K562 (cell line): ENCODE data around the gene MBOAT1. TPM values are rescaled to one million over a fixed set of nuclear protein-coding genes. Genes with fewer than 3 reads are reported as not detected.

Experiments used
- ATAC-seq: fragments of 200-7000 bp; cut with Tn5 transposase; 3 replicates; pipeline ENCODE4 v1.9.1; 2020; ENCODE audit warnings: moderate library complexity
- BruUV-seq: library from RNA; stranded (reverse); fragments of 400-500 nt; replicated peaks from 2 replicates; lab custom pipeline; 2021; lab: Mats Ljungman, UMichigan
- CTCF ChIA-PET: fragments of 300-600 bp; formaldehyde crosslinking; extraction: SDS; loops from one replicate; lab custom pipeline; 2021; ENCODE audit warnings: low intra/inter-chr PET ratio; lab: Yijun Ruan, JAX
- POLR2A ChIA-PET: fragments of 300-600, 350-650 bp; sonication (Branson Sonifier 250); formaldehyde crosslinking; extraction: SDS; loops from one replicate; lab custom pipeline; 2021; ENCODE audit warnings: antibody characterized with exemption, inconsistent platforms; lab: Yijun Ruan, JAX
- DNase-seq, 4 experiments: peaks; one replicate each; pipeline versions ENCODE4 v3.0.0 to v3.0.0-alpha.2; 2011 to 2018; ENCODE audit warnings: low spot score in 3 of 4, mixed read lengths in 3 of 4; ENCODE audit errors: extremely low read depth in 1 of 4
- FAIRE-seq: peaks from 2 replicates; lab custom pipeline; 2011; peaks lifted over from hg19 to GRCh38; lab: Jason Lieb, UNC
- H2AFZ ChIP-seq: 2 replicates; pipeline ENCODE4 v1.6.0; 2011; ENCODE audit warnings: low read depth, low read length, control low read depth, inconsistent platforms
- H3K27ac ChIP-seq: fragments of 200-600 bp; 3 replicates; pipeline ENCODE4 v1.8.0; 2011; ENCODE audit warnings: low read depth, mild to moderate bottlenecking, control low read depth, inconsistent platforms, low read length, moderate library complexity, mixed read lengths; ENCODE audit errors: extremely low read depth
- H3K27me3 ChIP-seq, 2 experiments: fragments of 300-600 bp in 1 of 2; 2 replicates in 1 of 2; 3 replicates in 1 of 2; pipeline versions ENCODE4 v1.6.0 to v1.8.0; 2011; ENCODE audit warnings: inconsistent platforms in 2 of 2, low read length in 2 of 2, mild to moderate bottlenecking in 1 of 2, mixed read lengths in 1 of 2, moderate library complexity in 1 of 2; ENCODE audit not compliant: control insufficient read depth in 2 of 2, insufficient read depth in 2 of 2
- H3K36me3 ChIP-seq: fragments of 300-600 bp; 3 replicates; pipeline ENCODE4 v1.8.0; 2011; ENCODE audit warnings: mild to moderate bottlenecking, low read length, inconsistent platforms; ENCODE audit not compliant: control insufficient read depth, insufficient read depth
- H3K4me1 ChIP-seq, 2 experiments: fragments of 200-600 bp in 1 of 2; replicated peaks in 1 of 2; 2 replicates in 1 of 2; 3 replicates in 1 of 2; pipeline versions ENCODE4 v1.5.1 to v1.8.0; 2011; ENCODE audit warnings: inconsistent platforms in 2 of 2, low read length in 2 of 2, mild to moderate bottlenecking in 1 of 2, mixed read lengths in 1 of 2, moderate library complexity in 1 of 2; ENCODE audit not compliant: control insufficient read depth in 2 of 2, insufficient read depth in 2 of 2
- H3K4me2 ChIP-seq: 2 replicates; pipeline ENCODE4 v1.6.1; 2011; ENCODE audit warnings: low read length, control low read depth, inconsistent platforms, mixed read lengths; ENCODE audit not compliant: insufficient read depth
- H3K4me3 ChIP-seq: fragments of 200-600 bp; sonication (generic), shearing (Covaris generic); 2 replicates; pipeline ENCODE4 v1.5.1; 2016; ENCODE audit warnings: control low read depth, inconsistent platforms
- H3K79me2 ChIP-seq: fragments of 200-600 bp; 3 replicates; pipeline ENCODE4 v1.8.0; 2011; ENCODE audit warnings: low read length, inconsistent platforms; ENCODE audit not compliant: control insufficient read depth, insufficient read depth
- H3K9ac ChIP-seq, 2 experiments: 2 replicates each; pipeline versions ENCODE4 v1.6.0 to v1.6.1; 2011; ENCODE audit warnings: low read depth in 2 of 2, low read length in 2 of 2, control low read depth in 1 of 2, inconsistent platforms in 1 of 2, mild to moderate bottlenecking in 1 of 2, mixed read lengths in 1 of 2; ENCODE audit not compliant: insufficient read depth in 1 of 2
- H3K9me1 ChIP-seq: one replicate; pipeline ENCODE4 v1.6.0; 2011; ENCODE audit warnings: inconsistent platforms, mild to moderate bottlenecking, low read length, moderate library complexity; ENCODE audit not compliant: control insufficient read depth, insufficient read depth
- H3K9me3 ChIP-seq: replicated peaks from 2 replicates; pipeline ENCODE4 v1.5.1; 2011; ENCODE audit warnings: low read depth, low read length, inconsistent platforms; ENCODE audit not compliant: control insufficient read depth, insufficient read depth
- H4K20me1 ChIP-seq: replicated peaks from 2 replicates; pipeline ENCODE4 v1.6.1; 2011; ENCODE audit warnings: low read length, inconsistent platforms, mixed read lengths; ENCODE audit not compliant: control insufficient read depth, insufficient read depth
- CXXC5 ChIP-seq: fragments of 250-450 bp; sonication (Bioruptor Pico); IDR thresholded peaks from 2 replicates; pipeline ENCODE4 v1.8.0; 2022; ENCODE audit warnings: inconsistent platforms, mild to moderate bottlenecking, moderate library complexity
- ETS2 ChIP-seq: IDR thresholded peaks from 2 replicates; pipeline ENCODE4 v1.6.1; 2016; ENCODE audit warnings: borderline replicate concordance, missing genetic modification characterization, mild to moderate bottlenecking, moderate library complexity, missing compliant biosample characterization; ENCODE audit not compliant: poor library complexity, severe bottlenecking
- FOXK2 ChIP-seq, 2 experiments: fragments of 450-650 bp; IDR thresholded peaks in 1 of 2; conservative IDR thresholded peaks in 1 of 2; 2 replicates each; pipeline ENCODE4 v1.6.1; 2016; ENCODE audit warnings: low read depth in 2 of 2, mild to moderate bottlenecking in 1 of 2
- GTF2F1 ChIP-seq: IDR thresholded peaks from 2 replicates; pipeline ENCODE4 v1.6.1; 2011; ENCODE audit warnings: low read depth, low read length, improper control_type of control experiment
- HOMEZ ChIP-seq: fragments of 250-450 bp; sonication (Bioruptor Pico); IDR thresholded peaks from 2 replicates; pipeline ENCODE4 v1.4.0; 2020; ENCODE audit warnings: mild to moderate bottlenecking, moderate library complexity
- POLR2AphosphoS5 ChIP-seq: IDR thresholded peaks from 2 replicates; pipeline ENCODE4 v1.6.1; 2011; ENCODE audit warnings: mild to moderate bottlenecking, low read depth, low read length, moderate library complexity; ENCODE audit not compliant: control insufficient read depth, insufficient read depth
- TAF7 ChIP-seq: fragments of 450-650 bp; IDR thresholded peaks from 2 replicates; pipeline ENCODE4 v1.6.1; 2016; ENCODE audit warnings: missing genetic modification characterization, missing compliant biosample characterization
- TSC22D4 ChIP-seq: fragments of 450-650 bp; IDR thresholded peaks from 2 replicates; pipeline ENCODE4 v1.6.1; 2016; ENCODE audit warnings: missing genetic modification characterization, missing biosample characterization, control low read depth
- ZNF551 ChIP-seq: fragments of 250-450 bp; sonication (Bioruptor Pico); IDR thresholded peaks from 2 replicates; pipeline ENCODE4 v1.5.0; 2021; ENCODE audit warnings: mild to moderate bottlenecking, moderate library complexity
- ZNF695 ChIP-seq: fragments of 450-650 bp; formaldehyde crosslinking; IDR thresholded peaks from 2 replicates; pipeline ENCODE4 v1.4.0; 2020; ENCODE audit warnings: mild to moderate bottlenecking, moderate library complexity
- ZZZ3 ChIP-seq: fragments of 450-650 bp; IDR thresholded peaks from 2 replicates; pipeline ENCODE4 v1.6.1; 2016; ENCODE audit warnings: antibody characterized with exemption, mild to moderate bottlenecking, moderate library complexity
- WGBS: fragments of 100-300 bp; shearing (Covaris generic); methylation state at CpG from one replicate; pipeline ENCODE4 v1.1.6; 2016; ENCODE audit warnings: low coverage, mixed read lengths; ENCODE audit not compliant: insufficient coverage; ENCODE audit errors: missing lambda C conversion rate; 5-methylcytosine and 5-hydroxymethylcytosine counted together
- in situ Hi-C: fragments of 300-500 bp; cut with MboI; formaldehyde crosslinking; loops from 4 replicates; pipeline ENCODE4 v1.15.0; 2018; ENCODE audit warnings: inconsistent platforms, mixed read lengths
- intact Hi-C: fragments of 100-400 bp; cut with micrococcal nuclease; formaldehyde crosslinking; loops from 2 replicates; pipeline ENCODE4 v1.14.2; 2022
- polyA plus RNA-seq, 8 experiments: library from polyadenylated mRNA; depleted of rRNA in 4 of 8; stranded (reverse) in 5 of 8; unstranded in 3 of 8; fragments of >200 nt; fragmentation: Nextera tagmentation in 2 of 8; fragmentation: Illumina TruSeq in 1 of 8; extraction: Ambion mirVana in 2 of 8; extraction: Trizol in 1 of 8; gene quantifications; 2 replicates each; pipeline versions ENCODE4 v1.2.1 to v1.2.3, GENCODE V29; 2011 to 2014; ENCODE audit warnings: inconsistent platforms in 1 of 8, missing spikeins in 1 of 8
- total RNA-seq, 7 experiments: library from RNA; depleted of rRNA in 6 of 7; stranded (reverse); fragments of >200 nt in 6 of 7; fragmentation: Illumina TruSeq in 2 of 7; extraction: Trizol in 2 of 7; gene quantifications; 2 replicates each; pipeline versions ENCODE4 v1.2.1 to v1.2.3, GENCODE V29; 2011 to 2021; ENCODE audit warnings: low replicate concordance in 1 of 7
- TF ChIP-seq, protein P1 (sequence below): fragments of 150-350 bp; IDR thresholded peaks from 2 replicates; pipeline ENCODE4 v1.6.1; 2014; ENCODE audit warnings: low read depth, mild to moderate bottlenecking, low read length, borderline replicate concordance
- TF ChIP-seq, protein P2 (sequence below), 2 experiments: fragments of 450-650 bp; IDR thresholded peaks; 2 replicates each; pipeline ENCODE4 v1.6.1; 2018; ENCODE audit warnings: mild to moderate bottlenecking in 2 of 2, low read depth in 1 of 2; ENCODE audit not compliant: partially characterized antibody in 2 of 2

The MBOAT1 gene
- total and polyA plus RNA-seq, 9 of the 15 experiments (the other 6 are each of a cell fraction or from before 2014, with no cell fraction given), result 0.13 to 16.5 (median 10.3) TPM

GRCh38 chr6:20061952-20062351, 150.3 kb downstream of the MBOAT1 start:
- in situ Hi-C loops, result no loop called here
- H2AFZ ChIP-seq, result no peak overlapping the region
- no peaks in the 10 kb centered on the region for H3K79me2 ChIP-seq
- no peaks in the 10 kb centered on the region for H3K4me1 ChIP-seq
- ChIA-PET CTCF (no interaction called here), POLR2A (interaction anchor here (0.8 kb wide), 1 partner anchor 48 kb away, joined by 4 read pairs; no protein-coding TSS in a partner anchor)
- no peaks in the 10 kb centered on the region for H3K36me3 ChIP-seq
- intact Hi-C loops, result no loop called here
- BruUV-seq, result no TSS peak
- no peak for DNase-seq
- H3K27ac ChIP-seq, result no peak overlapping the region
- no peak overlapping the region for H3K9ac ChIP-seq
- WGBS, result 3% methylated on average over 5 of the region's 5 CpGs
- no peak for FAIRE-seq
- H3K9me3 ChIP-seq, result no peaks in the 10 kb centered on the region; the same call in 1 of the 2 replicates
- H4K20me1 ChIP-seq, result no peaks in the 10 kb centered on the region
- H3K27me3 ChIP-seq, result peaks cover 17 to 23% of the 10 kb centered on the region in 2 experiments
- no peak for TF ChIP-seq ZNF695 (CRISPR knock-in tag)
- no peak for TF ChIP-seq POLR2AphosphoS5
- no peak for TF ChIP-seq ETS2 (tag)
- no peak for TF ChIP-seq TSC22D4 (tag)
- TF ChIP-seq, protein P1, sequence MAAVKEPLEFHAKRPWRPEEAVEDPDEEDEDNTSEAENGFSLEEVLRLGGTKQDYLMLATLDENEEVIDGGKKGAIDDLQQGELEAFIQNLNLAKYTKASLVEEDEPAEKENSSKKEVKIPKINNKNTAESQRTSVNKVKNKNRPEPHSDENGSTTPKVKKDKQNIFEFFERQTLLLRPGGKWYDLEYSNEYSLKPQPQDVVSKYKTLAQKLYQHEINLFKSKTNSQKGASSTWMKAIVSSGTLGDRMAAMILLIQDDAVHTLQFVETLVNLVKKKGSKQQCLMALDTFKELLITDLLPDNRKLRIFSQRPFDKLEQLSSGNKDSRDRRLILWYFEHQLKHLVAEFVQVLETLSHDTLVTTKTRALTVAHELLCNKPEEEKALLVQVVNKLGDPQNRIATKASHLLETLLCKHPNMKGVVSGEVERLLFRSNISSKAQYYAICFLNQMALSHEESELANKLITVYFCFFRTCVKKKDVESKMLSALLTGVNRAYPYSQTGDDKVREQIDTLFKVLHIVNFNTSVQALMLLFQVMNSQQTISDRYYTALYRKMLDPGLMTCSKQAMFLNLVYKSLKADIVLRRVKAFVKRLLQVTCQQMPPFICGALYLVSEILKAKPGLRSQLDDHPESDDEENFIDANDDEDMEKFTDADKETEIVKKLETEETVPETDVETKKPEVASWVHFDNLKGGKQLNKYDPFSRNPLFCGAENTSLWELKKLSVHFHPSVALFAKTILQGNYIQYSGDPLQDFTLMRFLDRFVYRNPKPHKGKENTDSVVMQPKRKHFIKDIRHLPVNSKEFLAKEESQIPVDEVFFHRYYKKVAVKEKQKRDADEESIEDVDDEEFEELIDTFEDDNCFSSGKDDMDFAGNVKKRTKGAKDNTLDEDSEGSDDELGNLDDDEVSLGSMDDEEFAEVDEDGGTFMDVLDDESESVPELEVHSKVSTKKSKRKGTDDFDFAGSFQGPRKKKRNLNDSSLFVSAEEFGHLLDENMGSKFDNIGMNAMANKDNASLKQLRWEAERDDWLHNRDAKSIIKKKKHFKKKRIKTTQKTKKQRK, result no peak
- no peak for TF ChIP-seq ZNF551
- no peak for TF ChIP-seq HOMEZ
- TF ChIP-seq ZZZ3, result no peak
- TF ChIP-seq GTF2F1, result no peak
- no peak for TF ChIP-seq TAF7 (tag)
- TF ChIP-seq FOXK2 (conservative IDR thresholded peaks at IDR 0.05 in 1 of 2, IDR thresholded peaks at IDR 0.05 in 1 of 2; ENCODE audit: low read depth in 2 of 2), result no peak
- TF ChIP-seq, protein P2, sequence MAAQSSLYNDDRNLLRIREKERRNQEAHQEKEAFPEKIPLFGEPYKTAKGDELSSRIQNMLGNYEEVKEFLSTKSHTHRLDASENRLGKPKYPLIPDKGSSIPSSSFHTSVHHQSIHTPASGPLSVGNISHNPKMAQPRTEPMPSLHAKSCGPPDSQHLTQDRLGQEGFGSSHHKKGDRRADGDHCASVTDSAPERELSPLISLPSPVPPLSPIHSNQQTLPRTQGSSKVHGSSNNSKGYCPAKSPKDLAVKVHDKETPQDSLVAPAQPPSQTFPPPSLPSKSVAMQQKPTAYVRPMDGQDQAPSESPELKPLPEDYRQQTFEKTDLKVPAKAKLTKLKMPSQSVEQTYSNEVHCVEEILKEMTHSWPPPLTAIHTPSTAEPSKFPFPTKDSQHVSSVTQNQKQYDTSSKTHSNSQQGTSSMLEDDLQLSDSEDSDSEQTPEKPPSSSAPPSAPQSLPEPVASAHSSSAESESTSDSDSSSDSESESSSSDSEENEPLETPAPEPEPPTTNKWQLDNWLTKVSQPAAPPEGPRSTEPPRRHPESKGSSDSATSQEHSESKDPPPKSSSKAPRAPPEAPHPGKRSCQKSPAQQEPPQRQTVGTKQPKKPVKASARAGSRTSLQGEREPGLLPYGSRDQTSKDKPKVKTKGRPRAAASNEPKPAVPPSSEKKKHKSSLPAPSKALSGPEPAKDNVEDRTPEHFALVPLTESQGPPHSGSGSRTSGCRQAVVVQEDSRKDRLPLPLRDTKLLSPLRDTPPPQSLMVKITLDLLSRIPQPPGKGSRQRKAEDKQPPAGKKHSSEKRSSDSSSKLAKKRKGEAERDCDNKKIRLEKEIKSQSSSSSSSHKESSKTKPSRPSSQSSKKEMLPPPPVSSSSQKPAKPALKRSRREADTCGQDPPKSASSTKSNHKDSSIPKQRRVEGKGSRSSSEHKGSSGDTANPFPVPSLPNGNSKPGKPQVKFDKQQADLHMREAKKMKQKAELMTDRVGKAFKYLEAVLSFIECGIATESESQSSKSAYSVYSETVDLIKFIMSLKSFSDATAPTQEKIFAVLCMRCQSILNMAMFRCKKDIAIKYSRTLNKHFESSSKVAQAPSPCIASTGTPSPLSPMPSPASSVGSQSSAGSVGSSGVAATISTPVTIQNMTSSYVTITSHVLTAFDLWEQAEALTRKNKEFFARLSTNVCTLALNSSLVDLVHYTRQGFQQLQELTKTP (IDR thresholded peaks at IDR 0.05; ENCODE audit: low read depth in 1 of 2, partially characterized antibody in 2 of 2), result no peak
- no peak for TF ChIP-seq CXXC5 (CRISPR knock-in tag)
- TF ChIP-seq, all 486 proteins: peak for 0
- Histone ChIP-seq H3K9me1 (no peaks in the 10 kb centered on the region), H3K4me3 (no peak overlapping the region), H3K4me2 (no peak overlapping the region)
- ATAC-seq, result no peak
